IMR-90 (cell line): Measurements from ENCODE around the gene UBE2C. TPM values are rescaled to one million over a fixed set of nuclear protein-coding genes. Genes with fewer than 3 reads are reported as not detected.
A peak's percentile ranks its signal among the peaks of the same experiment; 100 is the strongest.

Experiments
- ATAC-seq: fragments of 200-7000 bp; cut with Tn5 transposase; 2 replicates; pipeline ENCODE4 v1.9.1; 2020; ENCODE audit warnings: low read depth, mild to moderate bottlenecking, moderate library complexity
- BruUV-seq: library from RNA; stranded (reverse); fragments of 400-500 nt; replicated peaks from 2 replicates; lab custom pipeline; 2021; lab: Mats Ljungman, UMichigan
- CTCF ChIA-PET: fragments of 300-600 bp; formaldehyde crosslinking; extraction: SDS; loops from one replicate; lab custom pipeline; 2021; ENCODE audit warnings: antibody characterized with exemption; lab: Yijun Ruan, JAX
- POLR2A ChIA-PET: fragments of 300-600 bp; sonication (Branson Sonifier 250); formaldehyde crosslinking; loops from one replicate; lab custom pipeline; 2022; ENCODE audit warnings: antibody characterized with exemption; ENCODE audit not compliant: unreplicated experiment; lab: Charles Lee
- DNase-seq: peaks from one replicate; pipeline ENCODE4 v3.0.0; 2013
- H2AFZ ChIP-seq: replicated peaks from 2 replicates; pipeline ENCODE3; 2013; ENCODE audit warnings: low read length, mild to moderate bottlenecking; ENCODE audit not compliant: poor library complexity
- H2AK5ac ChIP-seq: 2 replicates; pipeline ENCODE4 v1.6.1; 2013; ENCODE audit warnings: low read depth, low read length, inconsistent platforms
- H2AK9ac ChIP-seq: replicated peaks from 2 replicates; pipeline ENCODE3; 2013; ENCODE audit warnings: mild to moderate bottlenecking, low read depth, low read length, moderate library complexity; ENCODE audit not compliant: poor library complexity
- H2BK120ac ChIP-seq: 2 replicates; pipeline ENCODE4 v1.6.1; 2013; ENCODE audit warnings: low read depth, low read length, inconsistent platforms
- H2BK15ac ChIP-seq: 3 replicates; pipeline ENCODE4 v1.6.1; 2013; ENCODE audit warnings: low read depth, low read length, inconsistent platforms
- H2BK20ac ChIP-seq: 2 replicates; pipeline ENCODE4 v1.6.1; 2013; ENCODE audit warnings: low read depth, mild to moderate bottlenecking, inconsistent platforms, low read length, moderate library complexity
- H2BK5ac ChIP-seq: 2 replicates; pipeline ENCODE4 v1.6.1; 2013; ENCODE audit warnings: mild to moderate bottlenecking, low read depth, low read length, inconsistent platforms; ENCODE audit not compliant: poor library complexity, severe bottlenecking
- H3K14ac ChIP-seq: replicated peaks from 2 replicates; pipeline ENCODE4 v1.6.1; 2013; ENCODE audit warnings: low read depth, low read length, inconsistent platforms
- H3K18ac ChIP-seq: 2 replicates; pipeline ENCODE4 v1.6.1; 2013; ENCODE audit warnings: low read depth, low read length, control low read depth
- H3K23ac ChIP-seq: 2 replicates; pipeline ENCODE4 v1.6.1; 2013; ENCODE audit warnings: low read depth, low read length, inconsistent platforms
- H3K27ac ChIP-seq: 2 replicates; pipeline ENCODE4 v1.5.1; 2013; ENCODE audit warnings: mild to moderate bottlenecking, control low read depth, low read length; ENCODE audit not compliant: insufficient read depth
- H3K27me3 ChIP-seq: 2 replicates; pipeline ENCODE4 v1.6.1; 2013; ENCODE audit warnings: low read length; ENCODE audit not compliant: control insufficient read depth, insufficient read depth
- H3K36me3 ChIP-seq: 2 replicates; pipeline ENCODE4 v1.6.1; 2013; ENCODE audit warnings: low read length, mixed read lengths; ENCODE audit not compliant: control insufficient read depth, insufficient read depth
- H3K4ac ChIP-seq: 2 replicates; pipeline ENCODE4 v1.6.1; 2013; ENCODE audit warnings: low read depth, low read length, inconsistent platforms
- H3K4me1 ChIP-seq: 2 replicates; pipeline ENCODE4 v1.6.1; 2013; ENCODE audit warnings: low read length, mixed read lengths; ENCODE audit not compliant: control insufficient read depth, insufficient read depth
- H3K4me2 ChIP-seq: 2 replicates; pipeline ENCODE4 v1.6.1; 2013; ENCODE audit warnings: low read depth, mild to moderate bottlenecking, control low read depth, low read length, moderate library complexity
- H3K4me3 ChIP-seq: 2 replicates; pipeline ENCODE4 v1.5.1; 2013; ENCODE audit warnings: low read depth, mild to moderate bottlenecking, control low read depth, low read length, moderate library complexity; ENCODE audit not compliant: insufficient read depth
- H3K56ac ChIP-seq: 2 replicates; pipeline ENCODE4 v1.6.1; 2013; ENCODE audit warnings: low read length, inconsistent platforms; ENCODE audit not compliant: insufficient read depth; ENCODE audit errors: extremely low read depth
- H3K79me1 ChIP-seq, 2 experiments: 2 replicates each; pipeline ENCODE4 v1.6.1; 2013; ENCODE audit warnings: low read length in 2 of 2, inconsistent platforms in 1 of 2, low read depth in 1 of 2
- H3K9ac ChIP-seq: 2 replicates; pipeline ENCODE4 v1.6.1; 2013; ENCODE audit warnings: low read depth, low read length, control low read depth
- H3K9me1 ChIP-seq: 2 replicates; pipeline ENCODE4 v1.6.1; 2013; ENCODE audit warnings: low read length, inconsistent platforms; ENCODE audit not compliant: insufficient read depth
- H3K9me3 ChIP-seq: 2 replicates; pipeline ENCODE4 v1.6.1; 2013; ENCODE audit warnings: low read length; ENCODE audit not compliant: control insufficient read depth, insufficient read depth
- H4K20me1 ChIP-seq: 2 replicates; pipeline ENCODE4 v1.6.1; 2013; ENCODE audit warnings: low read length, inconsistent platforms; ENCODE audit not compliant: insufficient read depth
- H4K5ac ChIP-seq: 2 replicates; pipeline ENCODE4 v1.6.1; 2013; ENCODE audit warnings: mild to moderate bottlenecking, low read depth, low read length, control low read depth
- H4K8ac ChIP-seq, 2 experiments: 2 replicates each; pipeline ENCODE4 v1.6.1; 2013; ENCODE audit warnings: low read depth in 2 of 2, low read length in 2 of 2, control low read depth in 1 of 2, inconsistent platforms in 1 of 2
- H4K91ac ChIP-seq: 2 replicates; pipeline ENCODE4 v1.6.1; 2013; ENCODE audit warnings: low read depth, low read length, inconsistent platforms; ENCODE audit not compliant: insufficient read depth
- BHLHE40 ChIP-seq: fragments of 150-350 bp; IDR thresholded peaks from 2 replicates; pipeline ENCODE4 v1.6.1; 2016; ENCODE audit warnings: mild to moderate bottlenecking, low read depth, low read length
- FOS ChIP-seq: fragments of 150-350 bp; IDR thresholded peaks from 2 replicates; pipeline ENCODE4 v1.6.1; 2016; ENCODE audit warnings: low read depth, low read length
- MAZ ChIP-seq: IDR thresholded peaks from 2 replicates; pipeline ENCODE4 v1.6.1; 2012; ENCODE audit warnings: low read depth, mild to moderate bottlenecking, low read length, improper control_type of control experiment, moderate library complexity, borderline replicate concordance
- MXI1 ChIP-seq: IDR thresholded peaks from 2 replicates; pipeline ENCODE4 v1.6.1; 2012; ENCODE audit warnings: low read depth, mild to moderate bottlenecking, low read length, moderate library complexity, borderline replicate concordance
- RCOR1 ChIP-seq: IDR thresholded peaks from 2 replicates; pipeline ENCODE4 v1.6.1; 2012; ENCODE audit warnings: mild to moderate bottlenecking, low read length, improper control_type of control experiment; ENCODE audit not compliant: insufficient replicate concordance
- RFX5 ChIP-seq: IDR thresholded peaks from 2 replicates; pipeline ENCODE4 v1.8.0; 2012; ENCODE audit warnings: low read depth, mild to moderate bottlenecking, low read length, moderate library complexity
- WGBS, 2 experiments: methylation state at CpG; one replicate each; pipeline versions ENCODE4 v1.1.5 to v1.1.7; 2013; ENCODE audit warnings: missing lambda C conversion rate in 2 of 2; ENCODE audit not compliant: insufficient read length in 1 of 2; ENCODE audit errors: extremely low coverage in 2 of 2; 5-methylcytosine and 5-hydroxymethylcytosine counted together
- dilution Hi-C: fragments of 300-500 bp; cut with HindIII; formaldehyde crosslinking; loops from one replicate; pipeline ENCODE4 v1.14.3; 2018; ENCODE audit warnings: low sequenced_read_pairs; ENCODE audit not compliant: unreplicated experiment
- in situ Hi-C: fragments of 300-500 bp; cut with MboI; formaldehyde crosslinking; loops from 3 replicates; pipeline ENCODE4 v1.14.3; 2019; ENCODE audit warnings: low sequenced_read_pairs, inconsistent platforms, mixed read lengths
- intact Hi-C: fragments of 100-400 bp; cut with micrococcal nuclease; formaldehyde crosslinking; loops from 2 replicates; pipeline ENCODE4 v1.10.0; 2022
- polyA plus RNA-seq, 3 experiments: library from polyadenylated mRNA; depleted of rRNA; stranded (reverse); fragments of >200 nt; gene quantifications; 2 replicates each; pipeline ENCODE4 v1.2.3, GENCODE V29; 2012; ENCODE audit warnings: low replicate concordance in 1 of 3
- total RNA-seq: library from RNA; depleted of rRNA; stranded (reverse); fragments of >200 nt; gene quantifications from 2 replicates; pipeline ENCODE4 v1.2.3, GENCODE V29; 2012

UBE2C gene
- total and polyA plus RNA-seq, 2 of the 4 experiments (the other 2 are of a cell fraction), result 43.4 to 120 TPM

- H3K14ac ChIP-seq, result peak overlapping the region; percentile 87
- H2BK120ac ChIP-seq, result peak overlapping the region; percentile 92
- H3K36me3 ChIP-seq, result no peaks in the 10 kb centered on the region
- no peak overlapping the region for H3K4me3 ChIP-seq
- peak overlapping the region; percentile 97 for H3K27ac ChIP-seq
- no peaks in the 10 kb centered on the region for H3K9me3 ChIP-seq
- H4K5ac ChIP-seq, result peak overlapping the region; percentile 90
- peak overlapping the region; percentile 96 for H3K18ac ChIP-seq
- peak overlapping the region; percentile 46 for H3K4me2 ChIP-seq
- H3K9ac ChIP-seq, result peak overlapping the region; percentile 41
- peak; percentile 84 for TF ChIP-seq RCOR1
- TF ChIP-seq BHLHE40, result peak; percentile 59; the same call in 1 of the 2 replicates
- peak; percentile 81 for TF ChIP-seq FOS
- no peak for TF ChIP-seq RFX5
- TF ChIP-seq MAZ, result peak; percentile 13; the same call in 1 of the 2 replicates
- TF ChIP-seq MXI1, result no peak
- H2BK20ac ChIP-seq, result peak overlapping the region; percentile 95
- DNase-seq (peak; percentile 95), ATAC-seq (peak; percentile 53)
- peaks cover 43% of the 10 kb centered on the region for H3K4me1 ChIP-seq
- peak overlapping the region; percentile 96; the same call in 2 of the 3 replicates for H2BK15ac ChIP-seq
- in situ Hi-C loops, result loop anchor here (25.0 kb wide), 3 partner anchors 744 to 1844 kb away; partner anchors contain the start of gene TTPAL
- peaks cover 11% of the 10 kb centered on the region for H4K20me1 ChIP-seq
- peak overlapping the region; percentile 62 for H2AK9ac ChIP-seq
- peaks cover 31% of the 10 kb centered on the region for H3K9me1 ChIP-seq
- BruUV-seq, result no TSS peak
- H3K27me3 ChIP-seq, result peaks cover 4% of the 10 kb centered on the region
- no CpG with 5 or more reads among the region's 4 CpGs for WGBS, 2 experiments
- peak overlapping the region; percentile 95 for H2BK5ac ChIP-seq
- peak overlapping the region; percentile 42 for H3K56ac ChIP-seq
- no peak overlapping the region for H2AFZ ChIP-seq
- H3K4ac ChIP-seq, result peak overlapping the region; percentile 96
- peak overlapping the region; percentile 99 for H4K91ac ChIP-seq
- intact Hi-C loops, result no loop called here
- dilution Hi-C loops, result no loop called here
- no peaks in the 10 kb centered on the region for H3K79me1 ChIP-seq
- CTCF ChIA-PET, result interaction anchor here (0.6 kb wide), 1 partner anchor 82 kb away, joined by 4 read pairs; no protein-coding TSS in a partner anchor
- POLR2A ChIA-PET, result no interaction called here
- H3K23ac ChIP-seq, result peak overlapping the region; percentile 93
- peak overlapping the region; percentile 98; the same call in 1 of the 2 replicates for H2AK5ac ChIP-seq
- peak overlapping the region; percentile 91 to 96; a peak in 3 of 4 replicates for H4K8ac ChIP-seq
Observed at GRCh38 chr20:45781391-45781931, 31.0 kb upstream of the UBE2C start.
